ENCODE data around the gene IFNA8.

Gene IFNA8

GRCh38 chr9:21413624-21414023, 4.7 kb downstream of the IFNA8 start:
- H3K27me3 ChIP-seq (ENCODE audit: insufficient read depth, low read depth, severe bottlenecking), result peaks cover 15% of the 10 kb centered on the region
- no peak for DNase-seq
- H3K4me3 ChIP-seq (ENCODE audit: low read depth, low read length), result no peak overlapping the region
- peak; percentile 62 for TF ChIP-seq CTCF (IDR thresholded peaks at IDR 0.05; ENCODE audit: low read depth, low read length)
- H3K36me3 ChIP-seq, result no peaks in the 10 kb centered on the region
- H3K9me3 ChIP-seq (ENCODE audit: severe bottlenecking), result no peaks in the 10 kb centered on the region
- no peak overlapping the region for H3K27ac ChIP-seq

GRCh38 chr9:21414220-21414940, 5.5 kb downstream of the IFNA8 start:
- no peak for DNase-seq
- no peak overlapping the region for H3K4me3 ChIP-seq (ENCODE audit: low read depth, low read length)
- H3K9me3 ChIP-seq (ENCODE audit: severe bottlenecking), result no peaks in the 10 kb centered on the region

GRCh38 chr9:21415493-21416267, 6.8 kb downstream of the IFNA8 start:
- Histone ChIP-seq H3K4me3 (ENCODE audit: low read depth, low read length) (no peak overlapping the region), H3K27me3 (ENCODE audit: insufficient read depth, low read depth, severe bottlenecking) (peaks cover 16% of the 10 kb centered on the region), H3K27ac (no peak overlapping the region), H3K36me3 (no peaks in the 10 kb centered on the region), H3K9me3 (ENCODE audit: severe bottlenecking) (no peaks in the 10 kb centered on the region)
- no peak for TF ChIP-seq CTCF (IDR thresholded peaks at IDR 0.05; ENCODE audit: low read depth, low read length)
- no peak for DNase-seq

More at GRCh38 chr9:21414220-21414940, 5.5 kb downstream of the IFNA8 start:
- TF ChIP-seq CTCF (IDR thresholded peaks at IDR 0.05; ENCODE audit: low read depth, low read length), result no peak
- Histone ChIP-seq H3K27ac (no peak overlapping the region), H3K27me3 (ENCODE audit: insufficient read depth, low read depth, severe bottlenecking) (peaks cover 19% of the 10 kb centered on the region), H3K36me3 (no peaks in the 10 kb centered on the region)

GRCh38 chr9:21428235-21428634, 19.3 kb downstream of the IFNA8 start:
- DNase-seq, result no peak
- Histone ChIP-seq H3K9me3 (ENCODE audit: severe bottlenecking) (no peaks in the 10 kb centered on the region), H3K4me3 (ENCODE audit: low read depth, low read length) (no peak overlapping the region), H3K36me3 (no peaks in the 10 kb centered on the region), H3K27me3 (ENCODE audit: insufficient read depth, low read depth, severe bottlenecking) (peaks cover 8% of the 10 kb centered on the region), H3K27ac (no peak overlapping the region)
- TF ChIP-seq CTCF (IDR thresholded peaks at IDR 0.05; ENCODE audit: low read depth, low read length), result no peak

- Histone ChIP-seq H3K4me3 (ENCODE audit: low read depth, low read length) (no peak overlapping the region), H3K27ac (no peak overlapping the region), H3K9me3 (ENCODE audit: severe bottlenecking) (no peaks in the 10 kb centered on the region), H3K36me3 (no peaks in the 10 kb centered on the region), H3K27me3 (ENCODE audit: insufficient read depth, low read depth, severe bottlenecking) (peaks cover 8% of the 10 kb centered on the region)
- TF ChIP-seq CTCF (IDR thresholded peaks at IDR 0.05; ENCODE audit: low read depth, low read length), result no peak
- no peak for DNase-seq
Observed at GRCh38 chr9:21429191-21429590, 20.3 kb downstream of the IFNA8 start.
